Transverse colon (tissue), 4 donors: ENCODE data around the gene ADAMTS19. TPM values are rescaled to one million over a fixed set of nuclear protein-coding genes. Genes with fewer than 3 reads are reported as not detected.
A peak's percentile ranks its signal among the peaks of the same experiment; 100 is the strongest.

Experiments
- DNase-seq: peaks from one replicate; pipeline ENCODE4 v3.0.0-alpha.2; 2019
- H3K27ac ChIP-seq, 4 donors: fragments of 200-600 bp; sonication (generic); 2 replicates each; pipeline ENCODE4 v1.5.1; 2016 to 2018; ENCODE audit warnings: inconsistent platforms in 4 of 4
- H3K27me3 ChIP-seq: fragments of 200-600 bp; sonication (generic); 2 replicates; pipeline ENCODE4 v1.5.1; 2017; ENCODE audit warnings: inconsistent platforms
- H3K36me3 ChIP-seq, 4 donors: fragments of 200-600 bp; sonication (generic); 2 replicates each; pipeline ENCODE4 v1.5.1; 2017 to 2019; ENCODE audit warnings: inconsistent platforms in 4 of 4
- H3K4me1 ChIP-seq, 4 donors: fragments of 200-600 bp; sonication (generic); 2 replicates each; pipeline ENCODE4 v1.5.1; 2017 to 2020; ENCODE audit warnings: inconsistent platforms in 4 of 4
- H3K4me3 ChIP-seq, 4 donors: fragments of 200-600 bp; sonication (generic); 1 replicate in 1 of 4; 2 replicates in 3 of 4; pipeline versions ENCODE4 v1.5.1 to v1.6.1; 2017 to 2019; ENCODE audit warnings: inconsistent platforms in 4 of 4
- H3K9me3 ChIP-seq, 2 donors: fragments of 200-600 bp; sonication (generic); 2 replicates each; pipeline ENCODE4 v1.5.1; 2017 to 2019; ENCODE audit warnings: inconsistent platforms in 2 of 2
- EP300 ChIP-seq: sonication (generic); formaldehyde crosslinking; IDR thresholded peaks from one replicate; pipeline ENCODE4 v1.6.1; 2017; ENCODE audit warnings: antibody characterized with exemption, low read depth
- POLR2A ChIP-seq: fragments of 450-650 bp; IDR thresholded peaks from one replicate; pipeline ENCODE4 v1.6.1; 2016; ENCODE audit warnings: antibody characterized with exemption, mild to moderate bottlenecking, moderate library complexity
- POLR2AphosphoS5 ChIP-seq, 3 donors: sonication (generic); formaldehyde crosslinking; IDR thresholded peaks; one replicate each; pipeline ENCODE4 v1.6.1; 2016; ENCODE audit warnings: antibody characterized with exemption in 3 of 3
- WGBS, 2 donors: methylation state at CpG; one replicate each; pipeline ENCODE4 v1.1.5; 2018; ENCODE audit warnings: low coverage in 1 of 2; 5-methylcytosine and 5-hydroxymethylcytosine counted together
- in situ Hi-C, 4 donors: fragments of 200-750 bp; cut with MboI; loops; one replicate each; pipeline versions ENCODE4 v1.15.0 to v1.15.1; 2017; ENCODE audit warnings: low sequenced_read_pairs in 3 of 4, low pct_ligation_motif_present in 1 of 4, low pct_unique_long_range_greater_than_20kb in 1 of 4
- intact Hi-C: fragments of 100-400 bp; cut with DNase I; formaldehyde crosslinking; loops from one replicate; pipeline ENCODE4 v1.15.1; 2023; ENCODE audit warnings: low total_unique reads
- total RNA-seq, 4 donors: library from RNA; depleted of rRNA; stranded (reverse); fragments of >200 nt; gene quantifications; one replicate each; pipeline ENCODE4 v1.1.0, GENCODE V29; 2016
- TF ChIP-seq, protein P1 (sequence below), 5 experiments: fragments of 200-600 bp in 3 of 5; fragments of 450-650 bp in 2 of 5; sonication (generic) in 3 of 5; IDR thresholded peaks; 1 replicate in 2 of 5; 2 replicates in 3 of 5; pipeline ENCODE4 v1.5.1; 2016 to 2017; ENCODE audit warnings: antibody characterized with exemption in 5 of 5, inconsistent platforms in 3 of 5, mild to moderate bottlenecking in 2 of 5, moderate library complexity in 1 of 5

Gene ADAMTS19
- total RNA-seq, 4 donors from 2014 or later: 0.16 to 0.96 TPM; not detected in 2

DNA sequence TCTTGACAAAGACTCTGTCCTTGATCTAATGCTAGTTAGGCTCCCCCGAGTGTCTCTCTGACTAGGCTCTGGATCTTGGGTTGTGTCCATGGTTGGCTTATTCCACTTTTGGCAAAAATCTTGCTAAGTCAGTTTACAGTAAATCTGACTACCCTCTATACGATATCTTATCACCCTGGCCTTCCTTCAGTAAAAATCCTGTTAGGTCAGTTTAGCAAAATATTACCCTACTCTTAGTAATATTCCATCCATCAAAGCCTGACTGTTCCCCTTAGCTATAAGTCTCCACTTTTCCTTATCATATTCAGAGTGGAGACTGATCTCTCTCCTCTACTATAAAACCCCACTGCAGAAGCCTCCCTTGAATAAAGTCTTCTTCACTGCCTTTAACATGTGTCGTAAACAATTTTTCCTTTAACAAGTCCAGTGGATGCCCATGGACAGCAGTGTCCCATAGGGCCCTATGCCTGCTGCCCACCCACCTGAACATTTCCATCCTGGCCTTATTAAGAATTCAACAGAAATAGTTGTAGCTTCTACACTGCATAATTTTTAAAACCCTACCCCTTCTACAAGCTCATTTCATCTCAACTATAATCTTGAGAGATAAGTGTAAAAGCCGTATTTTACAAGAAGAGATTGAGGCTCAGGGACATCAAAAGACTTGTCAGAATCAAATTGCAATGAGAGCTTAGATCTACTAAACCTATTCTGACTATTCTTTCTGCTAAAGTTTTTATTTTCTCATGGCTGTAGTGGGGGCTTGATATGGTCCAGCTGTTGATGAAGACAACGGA, 310.1 kb downstream of the ADAMTS19 start:
- 56 to 68% methylated on average over 4 to 5 of the region's 5 CpGs for WGBS, 2 donors
- H3K4me1 ChIP-seq: peaks cover 0 to 3% (median 0%) of the 10 kb centered on the region in 4 donors
- in situ Hi-C loops (loop anchor here in 3 of 4 donors (25.0 kb wide), 2 partner anchors 858 to 1558 kb away; no protein-coding TSS in a partner anchor), intact Hi-C loops (loop anchor here (10.0 kb wide), 1 partner anchor 865 kb away; no protein-coding TSS in a partner anchor)
- H3K36me3 ChIP-seq: no peaks in the 10 kb centered on the region
- H3K27me3 ChIP-seq: no peaks in the 10 kb centered on the region
- no peaks in the 10 kb centered on the region for H3K9me3 ChIP-seq
- no peak for TF ChIP-seq EP300
- DNase-seq: no peak
- H3K4me3 ChIP-seq: no peak overlapping the region
- no peak overlapping the region for H3K27ac ChIP-seq

DNA sequence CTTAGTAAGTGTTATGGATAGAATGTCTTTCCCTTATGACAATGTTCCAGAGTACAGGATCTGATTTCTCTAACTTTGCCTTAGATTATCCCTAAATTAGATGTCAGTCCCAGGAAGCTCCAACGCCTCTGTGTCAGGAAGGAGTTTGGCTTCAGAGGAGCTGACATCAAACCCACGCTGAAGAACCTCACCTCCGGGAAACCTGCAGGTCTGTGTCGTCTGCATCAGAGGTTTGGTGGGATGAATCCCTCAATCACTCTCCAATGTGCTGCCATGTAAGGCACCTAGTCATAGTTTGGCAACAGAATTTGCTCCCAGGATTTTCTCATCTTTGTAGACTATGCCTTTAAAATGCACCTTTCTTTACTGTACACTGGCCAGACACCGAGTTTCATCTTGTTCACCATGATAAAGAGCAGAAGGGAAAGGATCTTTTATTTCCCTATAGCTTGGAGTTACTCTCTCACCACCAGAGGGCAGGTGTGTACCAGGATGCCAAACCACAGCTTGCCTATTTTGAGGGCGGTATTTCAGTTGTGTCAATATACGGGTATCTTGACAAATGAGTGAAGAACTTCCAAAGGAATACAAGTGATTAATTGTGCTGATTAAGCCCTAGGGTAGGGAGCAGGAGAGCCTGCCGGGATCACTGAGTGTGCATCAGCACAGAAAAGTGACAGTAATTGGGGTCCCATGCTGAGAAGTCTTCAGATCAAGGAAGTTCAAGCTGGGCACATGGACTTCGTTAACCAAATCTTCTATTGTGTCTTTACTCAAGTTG, 311.1 kb downstream of the ADAMTS19 start:
- in situ Hi-C loops (loop anchor here in 3 of 4 donors (25.0 kb wide), 2 partner anchors 859 to 1559 kb away; no protein-coding TSS in a partner anchor), intact Hi-C loops (loop anchor here (10.0 kb wide), 1 partner anchor 866 kb away; no protein-coding TSS in a partner anchor)
- no peak overlapping the region for H3K27ac ChIP-seq
- no peak for TF ChIP-seq POLR2AphosphoS5 (IDR thresholded peaks at IDR 0.05)
- TF ChIP-seq, protein P1, sequence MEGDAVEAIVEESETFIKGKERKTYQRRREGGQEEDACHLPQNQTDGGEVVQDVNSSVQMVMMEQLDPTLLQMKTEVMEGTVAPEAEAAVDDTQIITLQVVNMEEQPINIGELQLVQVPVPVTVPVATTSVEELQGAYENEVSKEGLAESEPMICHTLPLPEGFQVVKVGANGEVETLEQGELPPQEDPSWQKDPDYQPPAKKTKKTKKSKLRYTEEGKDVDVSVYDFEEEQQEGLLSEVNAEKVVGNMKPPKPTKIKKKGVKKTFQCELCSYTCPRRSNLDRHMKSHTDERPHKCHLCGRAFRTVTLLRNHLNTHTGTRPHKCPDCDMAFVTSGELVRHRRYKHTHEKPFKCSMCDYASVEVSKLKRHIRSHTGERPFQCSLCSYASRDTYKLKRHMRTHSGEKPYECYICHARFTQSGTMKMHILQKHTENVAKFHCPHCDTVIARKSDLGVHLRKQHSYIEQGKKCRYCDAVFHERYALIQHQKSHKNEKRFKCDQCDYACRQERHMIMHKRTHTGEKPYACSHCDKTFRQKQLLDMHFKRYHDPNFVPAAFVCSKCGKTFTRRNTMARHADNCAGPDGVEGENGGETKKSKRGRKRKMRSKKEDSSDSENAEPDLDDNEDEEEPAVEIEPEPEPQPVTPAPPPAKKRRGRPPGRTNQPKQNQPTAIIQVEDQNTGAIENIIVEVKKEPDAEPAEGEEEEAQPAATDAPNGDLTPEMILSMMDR (IDR thresholded peaks at IDR 0.05): peak; percentile 59 to 70 (median 62)
- no peak for TF ChIP-seq EP300
- TF ChIP-seq POLR2A: no peak
- WGBS, 2 donors: 44 to 46% methylated on average over 2 to 9 of the region's 9 CpGs
- H3K4me1 ChIP-seq: peaks cover 0 to 3% (median 0%) of the 10 kb centered on the region in 4 donors
- peak; percentile 43 for DNase-seq
- H3K4me3 ChIP-seq: no peak overlapping the region
- no peaks in the 10 kb centered on the region for H3K27me3 ChIP-seq
- H3K36me3 ChIP-seq: no peaks in the 10 kb centered on the region
- H3K9me3 ChIP-seq: no peaks in the 10 kb centered on the region

DNA sequence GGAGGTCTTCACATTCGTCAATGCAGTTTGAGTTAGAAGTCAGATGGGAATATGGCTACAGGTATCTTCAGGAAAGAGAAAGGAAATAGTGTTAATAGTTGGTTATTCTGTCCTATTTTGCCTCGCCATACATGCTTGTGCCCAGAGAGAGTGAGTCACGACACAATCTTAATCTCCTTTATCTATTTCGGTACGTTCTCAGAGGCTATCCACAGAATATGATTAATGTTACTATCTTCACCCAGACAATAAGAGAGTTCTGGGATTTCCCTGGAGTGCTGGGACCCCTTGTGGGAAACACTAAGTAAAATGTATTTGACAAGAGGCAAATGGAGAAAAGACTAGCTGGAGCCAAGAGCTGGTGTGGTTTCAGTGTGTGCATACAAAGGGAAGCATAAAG, 313.3 kb downstream of the ADAMTS19 start:
- intact Hi-C loops (loop anchor here (10.0 kb wide), 1 partner anchor 869 kb away; no protein-coding TSS in a partner anchor), in situ Hi-C loops (loop anchor here in 3 of 4 donors (25.0 kb wide), 2 partner anchors 861 to 1561 kb away; no protein-coding TSS in a partner anchor)
- H3K36me3 ChIP-seq: no peaks in the 10 kb centered on the region
- TF ChIP-seq EP300 (no peak), POLR2AphosphoS5 (IDR thresholded peaks at IDR 0.05) (no peak), POLR2A (no peak)
- TF ChIP-seq, protein P1 (IDR thresholded peaks at IDR 0.05): no peak
- DNase-seq: no peak
- H3K27me3 ChIP-seq: no peaks in the 10 kb centered on the region
- 79 to 89% methylated on average over 5 of the region's 5 CpGs for WGBS, 2 donors
- no peaks in the 10 kb centered on the region for H3K9me3 ChIP-seq
- H3K27ac ChIP-seq: no peak overlapping the region
- no peak overlapping the region for H3K4me3 ChIP-seq
- H3K4me1 ChIP-seq: peaks cover 0 to 3% (median 0%) of the 10 kb centered on the region in 4 donors

DNA sequence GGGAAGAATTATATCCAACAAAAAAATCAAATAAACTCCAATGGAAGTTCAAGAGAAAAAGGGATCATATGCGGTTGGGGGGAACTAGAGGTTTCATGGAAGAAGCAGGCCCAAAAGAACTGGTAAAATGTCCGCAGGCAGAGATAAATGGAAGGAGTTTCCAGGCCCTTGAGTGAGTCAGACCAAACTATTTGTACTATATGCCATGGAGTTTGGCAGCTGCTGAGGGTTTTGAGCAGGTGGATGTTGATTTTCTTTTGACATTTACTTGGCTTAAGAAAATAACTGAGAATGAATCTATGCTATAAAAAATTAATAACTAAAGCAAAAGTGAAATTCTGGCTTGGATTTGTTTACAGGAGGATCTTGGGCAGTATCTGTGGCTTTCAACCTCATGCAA, 321.5 kb downstream of the ADAMTS19 start:
- intact Hi-C loops (no loop called here), in situ Hi-C loops (no loop called here)
- Histone ChIP-seq H3K36me3 (no peaks in the 10 kb centered on the region), H3K9me3 (no peaks in the 10 kb centered on the region), H3K4me1 (no peaks in the 10 kb centered on the region), H3K4me3 (no peak overlapping the region), H3K27me3 (no peaks in the 10 kb centered on the region), H3K27ac (no peak overlapping the region)
- no peak for DNase-seq
- no peak for TF ChIP-seq POLR2A
- TF ChIP-seq POLR2AphosphoS5 (IDR thresholded peaks at IDR 0.05): no peak
- WGBS, 2 donors: 79 to 89% methylated on average over 2 of the region's 2 CpGs
